Sigmoid colon (tissue), 4 donors: ENCODE data around the gene TNIK.
"Not testable (repeated sequence)": the region's sequence is repeated elsewhere in the genome, so short reads cannot be mapped to it uniquely, and the experiment has no call there.

Experiments used
- CTCF ChIP-seq, 4 experiments: fragments of 450-650 bp in 3 of 4; fragments of 200-600 bp in 1 of 4; IDR thresholded peaks; one replicate each; pipeline ENCODE4 v1.5.1; 2016 to 2019; ENCODE audit warnings: antibody characterized with exemption in 4 of 4, mild to moderate bottlenecking in 3 of 4, moderate library complexity in 2 of 4
- POLR2A ChIP-seq, 2 donors: fragments of 450-650 bp; IDR thresholded peaks; one replicate each; pipeline ENCODE4 v1.6.1; 2016; ENCODE audit warnings: antibody characterized with exemption in 2 of 2, mild to moderate bottlenecking in 2 of 2, moderate library complexity in 2 of 2
- POLR2AphosphoS5 ChIP-seq, 4 donors: sonication (generic); formaldehyde crosslinking; IDR thresholded peaks; one replicate each; pipeline ENCODE4 v1.6.1; 2017; ENCODE audit warnings: antibody characterized with exemption in 4 of 4

- not testable (repeated sequence) for TF ChIP-seq CTCF, POLR2AphosphoS5, POLR2A (IDR thresholded peaks at IDR 0.05)
Observed at GRCh38 chr3:171119402-171119801, 340.8 kb downstream of the TNIK start.
